PC-9 (cell line): ENCODE measurements around the gene TNPO2.
A peak's percentile ranks its signal among the peaks of the same experiment; 100 is the strongest.

Experiments used
- EZH2 ChIP-seq: fragments of 200-600 bp; sonication (generic); IDR thresholded peaks from 2 replicates; pipeline ENCODE4 v1.8.0; 2017; ENCODE audit warnings: antibody characterized with exemption, low read depth
- TF ChIP-seq, protein P1 (sequence below): fragments of 200-600 bp; sonication (generic); conservative IDR thresholded peaks from 2 replicates; pipeline ENCODE4 v1.6.1; 2017; ENCODE audit warnings: mixed run types, antibody characterized with exemption, mild to moderate bottlenecking, moderate library complexity

DNA sequence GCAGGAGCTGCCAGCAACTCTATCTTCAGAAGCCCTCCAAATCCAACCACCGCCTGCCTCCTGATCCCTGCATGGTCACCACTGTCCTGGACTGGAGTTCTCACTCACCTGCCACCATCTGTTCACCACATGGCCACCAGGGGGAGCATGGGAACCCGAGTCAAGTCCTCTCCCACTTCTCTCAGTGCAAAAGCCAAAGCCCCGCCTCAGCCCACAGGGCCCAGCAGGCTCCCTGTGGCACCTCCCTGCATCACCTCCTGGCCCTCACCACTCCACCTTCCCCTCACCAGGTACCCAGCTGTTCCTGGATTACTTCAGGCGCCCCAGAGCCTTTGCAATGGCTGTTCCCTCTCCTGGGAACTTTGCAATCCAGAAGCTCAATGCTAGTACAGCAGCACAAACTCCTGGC lies 47.3 kb downstream of the TNPO2 start:
- TF ChIP-seq, protein P1, sequence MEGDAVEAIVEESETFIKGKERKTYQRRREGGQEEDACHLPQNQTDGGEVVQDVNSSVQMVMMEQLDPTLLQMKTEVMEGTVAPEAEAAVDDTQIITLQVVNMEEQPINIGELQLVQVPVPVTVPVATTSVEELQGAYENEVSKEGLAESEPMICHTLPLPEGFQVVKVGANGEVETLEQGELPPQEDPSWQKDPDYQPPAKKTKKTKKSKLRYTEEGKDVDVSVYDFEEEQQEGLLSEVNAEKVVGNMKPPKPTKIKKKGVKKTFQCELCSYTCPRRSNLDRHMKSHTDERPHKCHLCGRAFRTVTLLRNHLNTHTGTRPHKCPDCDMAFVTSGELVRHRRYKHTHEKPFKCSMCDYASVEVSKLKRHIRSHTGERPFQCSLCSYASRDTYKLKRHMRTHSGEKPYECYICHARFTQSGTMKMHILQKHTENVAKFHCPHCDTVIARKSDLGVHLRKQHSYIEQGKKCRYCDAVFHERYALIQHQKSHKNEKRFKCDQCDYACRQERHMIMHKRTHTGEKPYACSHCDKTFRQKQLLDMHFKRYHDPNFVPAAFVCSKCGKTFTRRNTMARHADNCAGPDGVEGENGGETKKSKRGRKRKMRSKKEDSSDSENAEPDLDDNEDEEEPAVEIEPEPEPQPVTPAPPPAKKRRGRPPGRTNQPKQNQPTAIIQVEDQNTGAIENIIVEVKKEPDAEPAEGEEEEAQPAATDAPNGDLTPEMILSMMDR: peak; percentile 96
- no peak for TF ChIP-seq EZH2
